GM18505 (cell line): ENCODE data around the gene GLOD5.

Source experiments
- ATAC-seq: cut with Tn5 transposase; IDR thresholded peaks from one replicate; pipeline ENCODE4 v1.9.1; 2021; ENCODE audit not compliant: unreplicated experiment
- POLR2A ChIP-seq: IDR thresholded peaks from 4 replicates; pipeline ENCODE4 v1.6.1; 2011; ENCODE audit warnings: borderline replicate concordance; ENCODE audit not compliant: insufficient read depth, insufficient read length; ENCODE audit errors: extremely low read depth

GLOD5 gene

GRCh38 chrX:48761674-48762471 is at the start of gene GLOD5:
Gene GLOD5 (plus strand): TSS chrX:48761747. CDS start chrX:48761791, 44 bp downstream.
- ATAC-seq: no peak

GRCh38 chrX:48711929-48712505 is 49.5 kb upstream of the GLOD5 start:
- ATAC-seq: no peak
- no peak for TF ChIP-seq POLR2A

More at GRCh38 chrX:48761674-48762471, at the start of gene GLOD5:
- no peak for TF ChIP-seq POLR2A

- TF ChIP-seq POLR2A: no peak
- ATAC-seq: no peak
Measured at GRCh38 chrX:48713847-48714246, 47.7 kb upstream of the GLOD5 start.

- ATAC-seq: no peak
- TF ChIP-seq POLR2A: no peak
Measured at GRCh38 chrX:48714573-48714972, 47.0 kb upstream of the GLOD5 start.

GRCh38 chrX:48715072-48715471 is 46.5 kb upstream of the GLOD5 start:
- ATAC-seq: no peak
- no peak for TF ChIP-seq POLR2A

- no peak for TF ChIP-seq POLR2A
- ATAC-seq: no peak
Measured at GRCh38 chrX:48715876-48716502, 45.6 kb upstream of the GLOD5 start.

GRCh38 chrX:48719958-48720357 is 41.6 kb upstream of the GLOD5 start:
- no peak for ATAC-seq
- TF ChIP-seq POLR2A: no peak

GRCh38 chrX:48720577-48721250 is 40.8 kb upstream of the GLOD5 start:
- no peak for ATAC-seq

GRCh38 chrX:48721916-48722315 is 39.6 kb upstream of the GLOD5 start:
- no peak for ATAC-seq
- TF ChIP-seq POLR2A: no peak

More at GRCh38 chrX:48720577-48721250, 40.8 kb upstream of the GLOD5 start:
- TF ChIP-seq POLR2A: no peak

- TF ChIP-seq POLR2A: no peak
Measured at GRCh38 chrX:48726596-48726995, 35.0 kb upstream of the GLOD5 start.

GRCh38 chrX:48728653-48729052 is 32.9 kb upstream of the GLOD5 start:
- ATAC-seq: no peak
- no peak for TF ChIP-seq POLR2A

More at GRCh38 chrX:48726596-48726995, 35.0 kb upstream of the GLOD5 start:
- ATAC-seq: no peak

GRCh38 chrX:48736303-48736702 is 25.2 kb upstream of the GLOD5 start:
- TF ChIP-seq POLR2A: no peak
- no peak for ATAC-seq

GRCh38 chrX:48736878-48737212 is 24.7 kb upstream of the GLOD5 start:
- ATAC-seq: no peak
- TF ChIP-seq POLR2A: no peak
